Activated CD4-positive, alpha-beta T cell treated with anti-CD3 and anti-CD28 coated beads, Interleukin-2, amount 50 U/mL, for 24 hours (primary cell): ENCODE data around the gene RAB30.

Experiments used
- DNase-seq, 2 donors: peaks; one replicate each; pipeline ENCODE4 v3.0.0-alpha.2; 2020; ENCODE audit warnings: low read depth in 1 of 2, low spot score in 1 of 2

The RAB30 gene

DNA sequence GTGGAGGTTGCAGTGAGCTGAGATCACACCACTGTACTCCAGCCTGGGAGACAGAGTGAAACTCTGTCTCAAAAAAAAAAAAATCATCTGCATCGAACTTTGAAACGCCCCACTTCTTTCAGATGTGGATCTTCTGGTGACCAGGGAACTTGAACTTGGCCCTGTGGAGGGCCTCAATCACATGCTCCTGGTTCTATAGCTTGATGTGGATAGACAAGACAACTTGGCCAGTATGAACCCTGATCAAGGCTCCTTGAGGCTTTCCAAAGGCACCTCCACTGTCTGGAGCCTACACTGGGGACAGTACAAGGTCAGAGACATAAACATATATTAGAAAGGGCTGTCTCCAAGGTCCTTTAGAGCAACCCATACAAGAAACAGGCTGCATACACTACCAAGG lies 30.6 kb downstream of the RAB30 start:
- DNase-seq: no peak

DNA sequence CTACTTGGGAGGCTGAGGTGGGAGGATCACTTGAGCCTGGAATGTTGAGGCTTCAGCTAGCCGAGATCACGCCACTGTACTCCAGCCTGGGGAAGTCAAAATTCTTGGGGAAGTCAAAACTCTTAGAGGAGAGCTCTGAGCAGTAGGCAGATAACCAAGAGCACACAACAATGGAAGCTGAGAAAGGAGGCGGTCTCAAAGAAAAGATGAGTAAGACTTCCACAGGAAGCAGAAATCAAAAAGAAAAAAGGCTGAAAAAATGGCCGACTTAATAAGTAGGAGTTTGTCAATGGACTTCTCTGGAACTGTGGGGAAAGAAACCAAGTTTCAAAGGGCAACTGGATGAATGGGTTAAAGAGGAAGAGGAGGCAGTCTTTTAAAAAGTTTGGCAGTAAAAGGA lies 32.1 kb downstream of the RAB30 start:
- DNase-seq: no peak

DNA sequence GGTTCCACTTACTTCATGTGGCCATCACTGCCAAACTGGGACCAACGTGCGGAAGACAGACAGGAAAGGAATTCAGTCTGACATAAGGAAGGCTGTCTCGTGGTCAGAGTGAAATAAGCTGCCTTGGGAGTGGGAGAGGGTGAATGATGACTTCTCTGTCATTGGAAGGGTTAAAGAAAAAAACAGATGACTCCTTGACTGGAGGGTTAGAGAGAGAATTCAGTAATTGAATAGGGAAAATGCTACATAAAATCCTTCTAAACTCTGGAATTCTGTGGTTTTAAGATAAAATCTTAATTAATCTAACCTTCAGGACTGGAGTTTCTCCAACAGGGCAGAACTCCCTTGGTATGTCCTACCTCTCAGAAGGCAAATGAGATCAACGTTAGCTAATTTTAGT lies 33.8 kb downstream of the RAB30 start:
- DNase-seq: no peak

DNA sequence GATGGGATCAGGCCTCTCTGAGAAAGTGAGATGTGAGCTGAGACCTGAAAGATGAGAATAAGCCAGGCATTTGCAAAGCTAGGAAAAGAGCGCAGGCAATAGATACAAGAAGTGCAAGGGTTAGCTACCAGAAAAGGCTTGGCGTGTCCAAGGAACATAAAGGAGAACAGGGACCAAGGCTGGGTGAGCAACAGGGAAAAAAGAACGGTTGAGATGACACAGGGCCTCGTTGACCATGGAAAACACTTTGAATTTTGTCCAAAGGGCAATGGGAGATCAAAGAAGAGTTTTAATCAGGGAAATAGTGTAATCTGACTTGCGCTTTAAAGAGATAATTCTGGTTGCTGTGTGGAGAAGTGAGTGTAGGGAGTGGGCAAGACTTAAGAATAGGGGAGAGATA lies 35.0 kb downstream of the RAB30 start:
- no peak for DNase-seq

DNA sequence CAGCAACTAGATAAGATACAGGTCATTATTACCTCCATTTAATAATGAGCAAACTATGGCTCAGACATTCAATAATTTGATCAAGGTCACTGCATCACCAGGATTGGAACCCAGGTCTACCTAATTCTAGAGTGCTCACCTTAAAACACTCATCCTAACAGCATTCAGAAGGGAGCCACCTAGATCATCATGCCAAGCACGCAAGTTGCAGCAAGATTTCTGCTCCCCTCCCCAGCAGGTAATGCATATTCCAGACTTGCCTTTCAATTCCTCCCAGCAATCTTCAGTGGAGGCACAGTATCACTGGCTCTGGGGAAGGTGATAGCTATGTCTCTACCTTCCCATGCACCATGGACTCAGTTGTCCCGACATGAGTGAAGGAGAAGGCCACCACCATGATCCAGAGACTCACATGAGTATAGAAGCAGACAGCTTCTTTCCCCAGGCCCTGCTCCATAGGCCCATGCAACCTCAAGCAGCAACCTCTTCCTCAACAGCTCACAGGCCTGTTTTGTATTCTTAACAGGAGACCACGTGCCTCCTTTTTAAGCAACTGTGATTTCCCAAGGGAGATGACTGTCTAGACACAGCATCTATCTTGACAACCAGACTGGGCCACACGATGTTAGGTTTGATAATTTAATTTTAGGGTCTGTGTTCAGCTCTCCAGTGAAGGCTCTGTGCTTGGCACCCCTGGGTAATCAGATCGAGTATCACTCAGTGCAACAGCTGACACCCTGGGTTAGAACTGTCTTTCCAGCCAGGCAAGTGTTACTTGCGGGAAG lies 36.4 kb downstream of the RAB30 start:
- no peak for DNase-seq

DNA sequence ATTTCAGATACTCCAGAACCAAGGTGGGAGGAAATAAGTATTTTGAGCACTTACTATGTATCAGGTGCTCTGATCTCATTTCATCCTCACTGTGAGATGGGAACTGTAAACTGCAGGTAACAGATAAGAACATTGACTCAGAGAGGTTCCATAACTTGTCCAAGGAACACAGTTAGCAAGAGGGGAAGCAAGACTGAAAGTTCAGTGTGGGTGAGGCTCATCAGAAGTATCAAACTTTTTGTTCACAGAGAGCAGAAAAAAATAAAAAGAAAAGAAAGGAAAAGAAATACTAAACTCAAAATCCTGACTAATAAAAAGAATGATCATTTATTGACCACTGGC lies 37.1 kb downstream of the RAB30 start:
- no peak for DNase-seq

DNA sequence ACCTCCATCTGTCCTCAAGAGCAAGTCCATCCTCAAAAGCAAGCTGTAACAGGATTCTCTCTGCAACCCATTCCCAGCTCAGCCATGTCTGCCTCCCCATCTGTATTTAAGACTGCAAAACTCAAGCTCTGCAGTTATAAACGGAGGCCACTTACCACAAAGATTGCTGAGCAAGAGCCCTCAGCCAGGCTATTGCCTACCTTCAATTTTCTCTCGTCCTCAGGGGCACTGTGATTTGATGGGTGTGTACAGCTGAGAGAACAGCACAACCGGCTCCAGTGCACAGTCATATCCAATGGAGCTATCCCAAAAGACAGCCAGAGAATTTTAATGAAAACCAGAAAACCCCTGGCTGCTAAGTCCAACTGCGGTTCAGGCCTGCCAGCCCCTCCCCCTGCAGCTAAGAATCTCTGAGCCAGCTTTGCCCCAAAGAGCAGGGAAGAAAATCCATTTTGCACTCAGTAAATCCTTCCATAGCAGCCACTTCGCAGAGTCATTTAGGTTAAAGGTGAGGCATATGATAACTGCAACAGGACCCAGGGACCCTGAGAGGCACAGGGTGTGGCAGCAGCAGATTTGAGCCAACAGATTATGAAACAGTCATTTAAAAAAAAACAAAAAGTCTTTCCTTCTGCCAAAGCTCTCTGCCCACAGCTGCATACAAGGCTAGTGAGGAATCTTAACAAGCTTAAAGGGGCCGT lies 37.6 kb downstream of the RAB30 start:
- DNase-seq: no peak

DNA sequence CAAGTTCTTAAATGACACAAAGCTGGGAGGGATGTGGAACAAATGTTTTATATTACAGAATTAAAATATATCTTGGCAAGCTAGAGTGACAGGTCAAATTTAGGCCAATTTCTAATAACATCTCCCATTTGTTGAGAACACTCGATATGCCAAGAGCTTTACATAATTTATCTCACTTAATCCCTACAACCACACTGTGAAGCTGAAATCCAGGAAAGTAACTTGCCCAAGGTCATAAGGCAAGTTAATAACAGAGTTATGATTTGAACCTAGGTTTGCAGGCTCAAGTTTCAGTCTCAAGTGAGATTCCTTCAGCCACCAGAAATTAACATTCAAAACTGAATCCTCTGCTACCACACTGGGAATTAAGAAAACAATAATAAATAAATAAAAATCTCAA lies 38.3 kb downstream of the RAB30 start:
- no peak for DNase-seq

DNA sequence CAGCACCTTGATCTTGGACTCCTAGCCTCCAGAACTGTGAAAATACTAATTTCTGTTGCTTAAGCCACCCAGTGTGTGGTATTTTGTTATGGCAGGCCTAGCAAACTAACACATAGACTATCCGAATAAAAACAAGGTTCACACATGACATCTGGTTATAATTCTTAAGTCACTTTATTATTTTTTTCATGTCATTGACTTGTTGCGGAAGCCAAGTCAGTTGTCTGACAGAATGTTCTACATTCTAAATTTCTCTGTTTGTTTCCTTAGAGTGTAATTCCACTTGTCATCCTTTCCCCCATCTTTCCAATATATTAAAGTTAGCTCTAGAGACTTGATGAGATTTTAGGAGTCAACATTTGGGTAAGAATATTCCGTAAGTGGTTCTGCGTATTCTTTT lies 40.6 kb downstream of the RAB30 start:
- no peak for DNase-seq

DNA sequence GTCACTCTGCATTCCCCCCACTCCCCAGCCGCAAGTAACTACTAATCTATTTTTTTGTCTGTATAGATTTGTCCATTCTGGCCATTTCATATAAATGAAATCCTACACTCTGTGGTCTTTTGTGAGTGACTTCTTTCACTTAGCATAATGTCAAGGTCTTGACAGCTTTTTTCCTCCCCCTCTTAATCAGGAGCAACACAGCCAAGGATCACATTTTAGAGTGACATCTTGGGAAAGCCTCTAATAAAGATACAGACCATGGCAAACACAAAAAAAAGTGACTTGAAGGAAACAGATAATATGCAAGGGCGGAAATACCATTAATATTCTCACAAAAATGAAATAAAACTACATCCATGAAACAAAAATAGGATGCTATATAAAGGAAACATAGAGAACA lies 43.9 kb downstream of the RAB30 start:
- no peak for DNase-seq

DNA sequence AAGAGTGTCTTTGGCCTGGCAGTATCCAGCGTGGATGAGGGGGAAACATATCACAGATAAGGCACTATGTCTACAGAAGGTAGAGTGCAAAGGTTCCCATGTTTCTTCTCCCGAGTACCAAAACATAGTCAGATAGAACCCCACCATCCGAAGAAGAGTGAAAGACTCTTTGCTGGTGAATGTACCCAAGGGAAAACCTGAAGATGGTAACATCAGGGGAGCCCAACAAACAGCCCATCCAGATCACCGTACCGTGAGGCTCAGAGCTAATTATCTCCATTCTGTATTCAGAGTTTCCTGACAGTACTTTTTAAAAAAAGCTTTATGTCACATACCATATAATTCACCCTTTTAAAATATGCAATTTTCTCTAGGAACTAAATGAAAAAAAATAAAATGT lies 44.4 kb downstream of the RAB30 start:
- DNase-seq: no peak

DNA sequence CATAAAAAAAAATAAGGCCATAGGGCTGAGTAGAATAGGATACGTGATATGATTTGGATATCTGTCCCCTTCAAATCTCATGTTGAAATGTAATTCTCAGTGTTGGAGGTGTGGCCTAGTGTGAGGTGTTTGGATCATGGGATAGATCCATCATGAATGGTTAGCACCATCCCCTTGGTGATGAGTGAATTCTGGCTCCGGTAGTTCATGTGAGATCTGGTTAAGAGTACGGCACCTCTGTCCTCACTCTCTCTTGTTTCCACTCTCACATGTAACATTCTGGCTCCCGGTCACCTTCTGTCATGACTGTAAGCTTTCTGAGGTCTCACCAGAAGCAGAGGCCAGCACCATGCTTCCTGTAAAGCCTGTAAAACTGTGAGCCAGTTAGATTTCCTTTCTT lies 45.5 kb downstream of the RAB30 start:
- DNase-seq: no peak

DNA sequence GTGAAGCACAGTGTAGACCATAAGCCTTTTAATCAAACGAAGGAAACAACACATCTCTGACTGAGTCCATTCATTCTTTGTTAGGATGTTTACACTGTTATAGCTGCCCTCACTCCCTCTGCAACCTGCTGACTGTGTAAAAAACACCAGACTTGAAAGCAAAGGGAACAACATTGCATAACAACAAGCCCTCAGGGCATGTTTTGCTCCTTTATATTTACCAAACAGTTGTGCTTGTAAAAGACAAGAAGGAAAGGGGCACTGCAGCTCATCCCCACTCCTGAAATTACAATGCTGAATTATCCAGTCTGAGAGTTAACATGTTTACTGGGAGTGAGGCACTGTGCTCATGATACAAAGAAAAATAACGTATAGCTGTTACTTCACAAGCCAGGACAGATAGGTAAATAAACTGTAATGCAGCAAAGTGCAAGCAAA lies 46.4 kb downstream of the RAB30 start:
- no peak for DNase-seq

DNA sequence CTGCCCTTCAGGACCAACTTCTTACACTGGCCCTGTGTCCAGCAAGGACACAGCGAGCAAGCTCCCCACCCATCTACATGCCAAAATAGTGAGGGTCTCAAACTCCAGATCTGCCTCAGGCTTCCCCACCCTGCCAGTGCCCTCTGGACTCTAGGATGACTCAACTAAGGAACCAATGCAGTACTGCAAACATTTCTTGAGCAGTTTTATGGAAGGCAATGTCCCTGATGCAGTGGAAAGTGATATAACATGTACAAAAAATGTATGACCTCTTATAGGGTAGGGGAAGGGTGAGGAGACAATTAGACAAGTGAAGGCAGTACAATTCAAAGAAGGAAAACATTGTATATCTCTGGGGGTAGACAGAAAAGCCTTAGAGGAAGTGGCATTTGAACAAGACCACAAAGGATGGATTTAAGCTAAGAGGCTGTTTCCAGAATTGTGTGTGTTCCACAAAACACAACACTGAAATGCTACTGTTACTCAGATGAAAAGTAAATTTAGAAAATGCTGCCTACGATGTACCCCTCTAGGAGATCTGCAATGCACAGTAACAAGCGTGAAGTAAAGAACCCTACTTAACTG lies 47.3 kb downstream of the RAB30 start:
- DNase-seq: no peak

DNA sequence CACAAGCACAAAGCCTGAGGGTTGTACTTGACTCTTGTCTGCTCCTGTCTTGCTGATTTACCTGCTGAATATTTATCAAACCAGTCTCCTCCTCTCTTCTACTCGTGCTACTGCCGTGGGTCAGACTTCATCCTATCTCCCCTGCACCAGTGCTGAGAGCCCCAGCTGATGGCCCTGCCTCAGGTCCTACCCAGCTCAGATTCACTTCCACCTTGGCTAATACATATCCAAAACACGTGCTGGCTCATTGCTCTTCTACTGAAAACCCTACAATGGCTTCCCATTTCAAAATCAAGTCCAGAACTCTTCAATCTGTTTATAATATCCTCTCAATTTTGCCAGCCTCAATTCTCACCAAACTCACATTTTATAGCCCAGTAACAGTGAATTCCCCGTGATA lies 48.3 kb downstream of the RAB30 start:
- no peak for DNase-seq

DNA sequence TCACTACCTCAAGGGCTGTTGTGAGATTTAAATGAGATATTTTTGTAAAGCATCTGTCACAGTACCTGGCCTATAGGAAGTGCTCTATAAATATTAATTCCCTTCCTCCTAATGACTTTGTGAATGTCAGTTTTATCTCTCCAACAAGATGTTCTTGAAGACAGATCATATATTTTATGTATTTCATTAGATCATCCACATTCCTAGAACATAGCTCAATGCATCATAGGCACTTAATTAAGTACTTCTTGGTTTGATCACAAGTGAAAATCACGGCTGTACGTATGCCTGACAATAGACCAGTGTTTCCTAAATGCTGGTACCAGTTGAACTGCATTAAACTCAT lies 49.9 kb downstream of the RAB30 start:
- DNase-seq: no peak

DNA sequence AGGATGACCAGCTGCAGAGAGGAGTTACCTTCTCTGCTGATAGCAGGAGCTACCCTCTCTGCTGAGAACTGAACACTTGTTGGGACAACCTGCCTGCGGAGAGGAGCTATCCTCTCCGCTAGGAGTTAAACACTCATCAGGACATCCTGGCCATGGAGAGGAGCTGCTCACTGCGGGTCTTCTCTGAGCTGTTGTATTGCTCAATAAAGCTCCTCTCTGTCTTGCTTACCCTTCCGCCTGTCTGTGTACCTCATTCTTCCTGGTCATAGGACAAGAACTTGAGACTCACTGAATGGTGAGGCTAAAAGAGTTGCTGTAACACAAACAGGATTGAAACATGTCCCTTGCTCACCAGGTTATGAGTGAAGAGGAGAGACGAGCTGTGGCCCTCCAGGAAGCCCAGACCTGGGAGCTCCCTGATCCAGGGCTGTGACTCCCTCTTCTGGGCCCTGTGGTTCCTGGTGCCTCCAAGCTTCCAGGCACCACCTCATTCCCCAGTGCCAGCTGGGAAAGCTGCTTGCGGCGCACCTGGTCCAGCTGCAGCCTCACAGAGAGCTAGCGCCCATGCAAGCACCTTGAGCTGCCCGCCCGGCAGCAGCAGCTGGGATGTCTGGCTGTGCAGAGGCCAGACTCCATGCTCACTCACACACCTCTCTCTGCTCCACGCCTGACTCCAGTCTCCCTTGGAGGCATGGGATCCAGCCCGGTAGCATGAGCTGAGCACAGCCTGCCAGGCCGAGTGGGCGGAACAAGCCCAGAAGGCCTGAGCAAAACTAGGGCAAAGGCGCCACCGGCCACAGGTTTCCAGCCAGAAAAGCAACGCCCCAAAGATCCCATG lies 50.5 kb downstream of the RAB30 start:
- DNase-seq: no peak

DNA sequence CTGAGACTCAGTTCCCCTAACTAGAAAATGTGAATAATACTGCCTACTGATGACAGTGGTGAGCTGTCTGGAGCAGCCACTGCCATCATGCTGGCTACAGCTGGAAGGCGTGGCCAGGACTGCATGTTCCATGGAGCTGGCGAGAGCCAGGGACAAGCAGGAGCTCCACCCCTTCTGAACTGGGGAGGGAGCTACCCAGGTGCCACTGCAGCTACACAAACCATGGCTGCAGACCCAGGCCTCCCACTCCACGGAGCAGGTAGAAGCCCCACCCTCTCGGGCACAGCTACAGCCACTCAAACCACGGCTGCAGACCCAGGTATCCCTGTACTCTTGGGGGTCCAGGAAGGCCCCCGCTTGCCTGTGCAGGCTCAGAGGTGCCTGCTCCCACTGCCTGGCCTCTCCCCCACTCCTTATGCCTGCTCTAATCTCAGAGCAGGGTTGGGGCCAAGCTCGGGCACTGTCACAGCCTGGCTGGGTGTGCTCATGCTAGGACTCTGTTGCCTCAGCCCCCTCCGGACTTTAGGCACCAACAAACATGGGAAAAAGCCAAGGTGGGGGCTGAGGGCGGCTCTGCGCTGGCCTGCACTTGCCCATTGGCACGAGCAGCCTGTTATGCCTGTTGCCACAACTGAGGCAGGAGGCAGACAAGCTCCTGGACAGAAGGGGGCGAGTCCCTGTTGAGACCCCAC lies 51.7 kb downstream of the RAB30 start:
- DNase-seq: no peak

DNA sequence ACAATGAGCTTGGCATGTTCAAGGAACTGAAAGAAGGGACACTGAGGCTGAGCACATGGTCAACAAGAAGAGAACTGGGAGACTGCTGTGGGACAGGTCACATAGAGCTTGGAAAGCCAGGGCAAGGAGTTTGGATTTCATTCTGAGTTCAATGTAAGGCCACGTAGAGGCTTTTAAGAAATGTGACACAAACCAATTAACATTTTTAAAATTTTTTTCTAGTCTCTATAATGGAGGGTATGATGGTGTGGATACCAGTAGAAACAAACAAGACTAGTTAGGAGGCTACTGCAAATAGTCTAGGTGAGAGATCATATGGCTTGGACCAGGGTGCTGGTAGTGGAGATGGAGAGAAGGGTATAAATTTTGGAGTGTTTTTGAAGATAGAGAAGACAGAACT lies 56.7 kb downstream of the RAB30 start:
- no peak for DNase-seq

DNA sequence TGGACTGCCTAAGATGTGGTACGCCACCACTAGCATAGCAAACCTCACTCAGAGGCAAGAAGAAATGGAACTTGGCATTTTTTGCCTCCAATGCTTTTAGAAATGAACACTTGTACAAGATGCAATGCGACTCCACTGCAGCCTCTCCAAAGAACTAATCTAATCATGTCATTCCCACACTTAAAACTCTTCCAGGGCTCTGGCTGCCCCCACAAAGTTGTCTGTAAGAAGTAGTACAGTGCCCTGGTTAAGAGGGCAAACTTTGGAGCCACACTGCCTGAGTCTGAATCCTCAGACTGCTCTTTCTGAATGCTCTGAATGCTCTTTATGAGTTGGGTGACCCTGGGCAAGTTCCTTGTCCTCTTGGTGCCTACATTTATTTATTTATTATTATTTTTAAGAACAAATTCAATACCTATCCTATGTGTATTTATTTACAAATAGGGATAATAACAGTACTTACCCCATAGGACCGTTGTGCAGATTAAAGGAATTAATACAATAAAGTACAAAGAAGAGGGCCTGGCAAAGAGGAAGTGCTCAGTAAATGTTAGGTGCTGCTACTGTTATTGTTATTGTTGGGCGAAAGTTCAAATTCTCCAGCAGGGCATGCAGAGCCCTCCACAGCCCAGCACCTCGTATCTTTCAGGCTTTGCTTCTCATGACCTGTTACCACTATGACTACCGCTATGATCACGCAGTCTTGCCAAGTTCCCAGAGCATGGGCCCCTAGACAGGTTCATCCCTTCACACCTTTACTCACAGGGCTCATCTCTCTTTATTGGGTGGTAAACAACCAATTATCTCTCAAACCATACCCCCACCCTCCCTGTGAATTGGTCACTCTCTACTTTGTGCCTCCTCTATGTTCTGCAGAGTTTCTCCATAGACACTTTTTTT lies 59.3 kb downstream of the RAB30 start:
- DNase-seq: no peak
